Spleen (tissue), 11 donors: ENCODE data around the gene SREK1IP1. TPM values are rescaled to one million over a fixed set of nuclear protein-coding genes. Genes with fewer than 3 reads are reported as not detected.

Experiments
- DNase-seq: peaks from one replicate; pipeline ENCODE4 v3.0.0-alpha.2; 2020
- H3K27ac ChIP-seq, 8 donors: fragments of 200-600 bp; sonication (generic) in 7 of 8; 1 replicate in 4 of 8; 2 replicates in 4 of 8; pipeline versions ENCODE4 v1.5.0 to v1.8.0; 2016 to 2021; ENCODE audit warnings: inconsistent platforms in 4 of 8, mild to moderate bottlenecking in 4 of 8, moderate library complexity in 1 of 8
- H3K27me3 ChIP-seq, 7 donors: fragments of 200-600 bp; sonication (generic) in 6 of 7; replicated peaks in 1 of 7; 1 replicate in 4 of 7; 2 replicates in 3 of 7; pipeline versions ENCODE4 v1.5.0 to v1.8.0; 2016 to 2021; ENCODE audit warnings: inconsistent platforms in 3 of 7, mild to moderate bottlenecking in 1 of 7
- H3K36me3 ChIP-seq, 6 donors: fragments of 200-600 bp; sonication (generic) in 5 of 6; 1 replicate in 4 of 6; 2 replicates in 2 of 6; pipeline versions ENCODE4 v1.5.0 to v1.8.0; 2016 to 2021; ENCODE audit warnings: inconsistent platforms in 2 of 6
- H3K4me1 ChIP-seq, 6 donors: fragments of 200-600 bp; sonication (generic) in 5 of 6; 1 replicate in 3 of 6; 2 replicates in 3 of 6; pipeline versions ENCODE4 v1.5.0 to v1.8.0; 2016 to 2021; ENCODE audit warnings: inconsistent platforms in 3 of 6
- H3K4me3 ChIP-seq, 8 donors: fragments of 200-600 bp; sonication (generic) in 7 of 8; 1 replicate in 4 of 8; 2 replicates in 4 of 8; pipeline versions ENCODE4 v1.5.0 to v1.8.0; 2016 to 2021; ENCODE audit warnings: inconsistent platforms in 4 of 8, mild to moderate bottlenecking in 4 of 8, moderate library complexity in 2 of 8
- H3K9me3 ChIP-seq, 8 donors: fragments of 200-600 bp; sonication (generic) in 7 of 8; 1 replicate in 4 of 8; 2 replicates in 4 of 8; pipeline versions ENCODE4 v1.5.0 to v1.8.0; 2016 to 2021; ENCODE audit warnings: inconsistent platforms in 4 of 8
- CTCF ChIP-seq, 11 experiments: fragments of 200-600 bp in 7 of 11; fragments of 450-650 bp in 4 of 11; sonication (generic) in 4 of 11; IDR thresholded peaks in 8 of 11; conservative IDR thresholded peaks in 3 of 11; 1 replicate in 7 of 11; 2 replicates in 4 of 11; pipeline versions ENCODE4 v1.4.0 to v1.8.0; 2016 to 2021; ENCODE audit warnings: antibody characterized with exemption in 11 of 11, inconsistent platforms in 4 of 11, mild to moderate bottlenecking in 1 of 11
- POLR2A ChIP-seq, 3 donors: fragments of 450-650 bp; IDR thresholded peaks; one replicate each; pipeline ENCODE4 v1.5.1; 2017; ENCODE audit warnings: antibody characterized with exemption in 3 of 3, mild to moderate bottlenecking in 1 of 3
- POLR2AphosphoS5 ChIP-seq, 3 donors: sonication (generic); formaldehyde crosslinking; IDR thresholded peaks; one replicate each; pipeline ENCODE4 v1.5.1; 2017; ENCODE audit warnings: antibody characterized with exemption in 3 of 3
- WGBS, 5 donors: extraction: QIAGEN DNeasy Blood & Tissue Kit in 3 of 5; methylation state at CpG; one replicate each; pipeline versions ENCODE4 v1.1.5 to v1.1.7; 2013 to 2018; 5-methylcytosine and 5-hydroxymethylcytosine counted together
- intact Hi-C: fragments of 100-400 bp; cut with DNase I; formaldehyde crosslinking; loops from one replicate; pipeline ENCODE4 v1.15.0; 2023; ENCODE audit warnings: low total_unique reads
- polyA plus RNA-seq, 3 donors: library from polyadenylated mRNA; stranded (reverse); fragments of 200-250 nt; gene quantifications; one replicate each; pipeline ENCODE4 v1.2.1, GENCODE V29; 2013
- total RNA-seq, 7 donors: library from RNA; depleted of rRNA in 3 of 7; stranded (reverse); fragments of >200 nt in 3 of 7; fragmentation: NEBNext Ultra II Directional in 4 of 7; extraction: Animal tissue kit (Norgen Biotek cat#: 25700) in 4 of 7; gene quantifications; one replicate each; pipeline versions ENCODE4 v1.1.0 to v1.2.1, GENCODE V29; 2016 to 2021
- donor health status: healthy with polysubstance abuse.
- donor health status: DM: no; HTN: no; CAD: no; lungs with moderate emphysema.
- donor health status: DM: no; HTN: no; CAD: no.
- donor health status: Bipolar disorder and iron deficiency.
- donor health status: healthy.
- donor health status: DM: no; HTN: no; CAD: no.
- donor health status: DM: yes; HTN: yes; CAD: no.

The SREK1IP1 gene
- total and polyA plus RNA-seq, 10 donors: 10.5 to 27.3 (median 16.5) TPM

GRCh38 chr5:64754066-64754465 is 14.4 kb downstream of the SREK1IP1 start:
- H3K4me3 ChIP-seq: no peak overlapping the region
- TF ChIP-seq POLR2AphosphoS5 (IDR thresholded peaks at IDR 0.05) (no peak), POLR2A (IDR thresholded peaks at IDR 0.05) (no peak), CTCF (IDR thresholded peaks at IDR 0.05 in 8 of 11, conservative IDR thresholded peaks at IDR 0.05 in 3 of 11) (no peak)
- intact Hi-C loops: no loop called here
- peaks cover 0 to 4% (median 0%) of the 10 kb centered on the region in 6 donors for H3K4me1 ChIP-seq
- no peaks in the 10 kb centered on the region for H3K27me3 ChIP-seq
- WGBS, 5 donors: 89 to 100% (median 97%) methylated on average over 2 of the region's 2 CpGs
- DNase-seq: no peak
- H3K36me3 ChIP-seq: peaks cover 0 to 43% (median 9%) of the 10 kb centered on the region in 6 donors
- H3K27ac ChIP-seq: no peak overlapping the region
- no peaks in the 10 kb centered on the region for H3K9me3 ChIP-seq

- Histone ChIP-seq H3K36me3 (peaks cover 0 to 46% (median 7%) of the 10 kb centered on the region in 6 donors), H3K4me1 (no peaks in the 10 kb centered on the region), H3K27me3 (no peaks in the 10 kb centered on the region), H3K9me3 (no peaks in the 10 kb centered on the region), H3K27ac (no peak overlapping the region), H3K4me3 (no peak overlapping the region)
- no peak for DNase-seq
- WGBS, 5 donors: 75 to 99% (median 96%) methylated on average over 4 of the region's 4 CpGs
- TF ChIP-seq CTCF (IDR thresholded peaks at IDR 0.05 in 8 of 11, conservative IDR thresholded peaks at IDR 0.05 in 3 of 11) (no peak), POLR2A (IDR thresholded peaks at IDR 0.05) (no peak), POLR2AphosphoS5 (IDR thresholded peaks at IDR 0.05) (no peak)
- intact Hi-C loops: no loop called here
Observed at GRCh38 chr5:64749385-64749784, 19.1 kb downstream of the SREK1IP1 start.

- H3K4me1 ChIP-seq: no peaks in the 10 kb centered on the region
- H3K4me3 ChIP-seq: no peak overlapping the region
- H3K27me3 ChIP-seq: no peaks in the 10 kb centered on the region
- H3K27ac ChIP-seq: no peak overlapping the region
- 78 to 97% (median 91%) methylated on average over 1 of the region's 1 CpG for WGBS, 5 donors
- intact Hi-C loops: no loop called here
- no peaks in the 10 kb centered on the region for H3K9me3 ChIP-seq
- H3K36me3 ChIP-seq: peaks cover 0 to 29% (median 2%) of the 10 kb centered on the region in 6 donors
- no peak for DNase-seq
- TF ChIP-seq CTCF (IDR thresholded peaks at IDR 0.05 in 8 of 11, conservative IDR thresholded peaks at IDR 0.05 in 3 of 11) (no peak), POLR2A (IDR thresholded peaks at IDR 0.05) (no peak), POLR2AphosphoS5 (IDR thresholded peaks at IDR 0.05) (no peak)
Observed at GRCh38 chr5:64746446-64746845, 22.0 kb downstream of the SREK1IP1 start.

GRCh38 chr5:64744914-64745313 is 23.6 kb downstream of the SREK1IP1 start:
- Histone ChIP-seq H3K4me3 (no peak overlapping the region), H3K36me3 (peaks cover 0 to 37% (median 10%) of the 10 kb centered on the region in 6 donors), H3K27me3 (no peaks in the 10 kb centered on the region), H3K27ac (no peak overlapping the region), H3K4me1 (no peaks in the 10 kb centered on the region), H3K9me3 (no peaks in the 10 kb centered on the region)
- intact Hi-C loops: no loop called here
- DNase-seq: no peak
- WGBS, 5 donors: 94 to 100% (median 100%) methylated on average over 1 of the region's 1 CpG
- TF ChIP-seq POLR2AphosphoS5 (IDR thresholded peaks at IDR 0.05) (no peak), POLR2A (IDR thresholded peaks at IDR 0.05) (no peak), CTCF (IDR thresholded peaks at IDR 0.05 in 8 of 11, conservative IDR thresholded peaks at IDR 0.05 in 3 of 11) (no peak)
